Measurements from ENCODE around the gene VSIG10L.

VSIG10L gene

GRCh38 chr19:51354742-51355148, 12.8 kb upstream of the VSIG10L start:
- H3K27me3 ChIP-seq (ENCODE audit: insufficient read depth, low read length, poor library complexity): no peaks in the 10 kb centered on the region
- H4K20me1 ChIP-seq (ENCODE audit: insufficient read depth, low read length): peaks cover 15% of the 10 kb centered on the region
- ATAC-seq (ENCODE audit: insufficient read depth, low read depth) (peak; percentile 90), DNase-seq (peak; percentile 75)
- no peaks in the 10 kb centered on the region for H3K9me3 ChIP-seq (ENCODE audit: insufficient read depth, low read length, severe bottlenecking)
- no peak for TF ChIP-seq CTCF (IDR thresholded peaks at IDR 0.05; ENCODE audit: borderline replicate concordance, extremely low read depth, low read length, poor library complexity, severe bottlenecking)
- no peak for TF ChIP-seq EZH2 (IDR thresholded peaks at IDR 0.05; ENCODE audit: borderline replicate concordance, low read depth, low read length, severe bottlenecking)
- peaks cover 9% of the 10 kb centered on the region for H3K4me1 ChIP-seq (ENCODE audit: insufficient read depth, low read length)
- H3K4me3 ChIP-seq (ENCODE audit: low read depth in 1 of 2, low read length in 2 of 2): no peak overlapping the region
- H3K27ac ChIP-seq (ENCODE audit: low read length): no peak overlapping the region
- H3K36me3 ChIP-seq (ENCODE audit: insufficient read depth, low read length): peaks cover 29% of the 10 kb centered on the region
- H3K9ac ChIP-seq (ENCODE audit: low read depth, low read length): no peak overlapping the region
- no peak overlapping the region for H3K4me2 ChIP-seq (ENCODE audit: insufficient read depth, low read length)
- H2AFZ ChIP-seq (ENCODE audit: low read depth, low read length): no peak overlapping the region
- no peaks in the 10 kb centered on the region for H3K79me2 ChIP-seq (ENCODE audit: insufficient read depth, low read length)

GRCh38 chr19:51354103-51354741, 12.3 kb upstream of the VSIG10L start:
- Histone ChIP-seq H2AFZ (ENCODE audit: low read depth, low read length) (no peak overlapping the region), H3K27ac (ENCODE audit: low read length) (no peak overlapping the region), H3K9ac (ENCODE audit: low read depth, low read length) (no peak overlapping the region), H3K79me2 (ENCODE audit: insufficient read depth, low read length) (no peaks in the 10 kb centered on the region), H3K4me1 (ENCODE audit: insufficient read depth, low read length) (peaks cover 9% of the 10 kb centered on the region), H4K20me1 (ENCODE audit: insufficient read depth, low read length) (peaks cover 15% of the 10 kb centered on the region), H3K36me3 (ENCODE audit: insufficient read depth, low read length) (peaks cover 29% of the 10 kb centered on the region), H3K4me3 (ENCODE audit: low read depth in 1 of 2, low read length in 2 of 2) (no peak overlapping the region), H3K9me3 (ENCODE audit: insufficient read depth, low read length, severe bottlenecking) (no peaks in the 10 kb centered on the region), H3K27me3 (ENCODE audit: insufficient read depth, low read length, poor library complexity) (no peaks in the 10 kb centered on the region), H3K4me2 (ENCODE audit: insufficient read depth, low read length) (no peak overlapping the region)
- ATAC-seq (ENCODE audit: insufficient read depth, low read depth) (no peak), DNase-seq (no peak)
- TF ChIP-seq CTCF (IDR thresholded peaks at IDR 0.05; ENCODE audit: borderline replicate concordance, extremely low read depth, low read length, poor library complexity, severe bottlenecking) (no peak), EZH2 (IDR thresholded peaks at IDR 0.05; ENCODE audit: borderline replicate concordance, low read depth, low read length, severe bottlenecking) (no peak)

- Histone ChIP-seq H3K4me3 (ENCODE audit: low read depth in 1 of 2, low read length in 2 of 2) (no peak overlapping the region), H3K4me2 (ENCODE audit: insufficient read depth, low read length) (no peak overlapping the region), H3K36me3 (ENCODE audit: insufficient read depth, low read length) (peaks cover 29% of the 10 kb centered on the region), H3K4me1 (ENCODE audit: insufficient read depth, low read length) (peaks cover 9% of the 10 kb centered on the region), H3K27ac (ENCODE audit: low read length) (no peak overlapping the region), H3K9me3 (ENCODE audit: insufficient read depth, low read length, severe bottlenecking) (no peaks in the 10 kb centered on the region), H4K20me1 (ENCODE audit: insufficient read depth, low read length) (peaks cover 14% of the 10 kb centered on the region), H3K9ac (ENCODE audit: low read depth, low read length) (no peak overlapping the region), H3K79me2 (ENCODE audit: insufficient read depth, low read length) (no peaks in the 10 kb centered on the region), H3K27me3 (ENCODE audit: insufficient read depth, low read length, poor library complexity) (no peaks in the 10 kb centered on the region), H2AFZ (ENCODE audit: low read depth, low read length) (no peak overlapping the region)
- DNase-seq: no peak
- no peak for ATAC-seq (ENCODE audit: insufficient read depth, low read depth)
- TF ChIP-seq CTCF (IDR thresholded peaks at IDR 0.05; ENCODE audit: borderline replicate concordance, extremely low read depth, low read length, poor library complexity, severe bottlenecking) (no peak), EZH2 (IDR thresholded peaks at IDR 0.05; ENCODE audit: borderline replicate concordance, low read depth, low read length, severe bottlenecking) (no peak)
Observed at GRCh38 chr19:51352783-51353360, 10.9 kb upstream of the VSIG10L start.

Measured in DND-41 (cell line).